IPS DF 6.9 (cell line): ENCODE results near the gene B3GNT4.

ENCODE experiments used
- DNase-seq: peaks from one replicate; pipeline ENCODE4 v3.0.0-alpha.2; 2013; ENCODE audit warnings: low read depth, low spot score
- H3K27ac ChIP-seq: one replicate; pipeline ENCODE4 v1.5.1; 2013; ENCODE audit warnings: low read length, control low read depth
- H3K27me3 ChIP-seq: 2 replicates; pipeline ENCODE4 v1.6.1; 2013; ENCODE audit warnings: mild to moderate bottlenecking, low read length; ENCODE audit not compliant: control insufficient read depth, insufficient read depth
- H3K36me3 ChIP-seq: 2 replicates; pipeline ENCODE4 v1.6.1; 2013; ENCODE audit warnings: low read length; ENCODE audit not compliant: control insufficient read depth, insufficient read depth
- H3K4me1 ChIP-seq: 2 replicates; pipeline ENCODE4 v1.6.1; 2013; ENCODE audit warnings: low read length; ENCODE audit not compliant: control insufficient read depth, insufficient read depth
- H3K4me3 ChIP-seq: 2 replicates; pipeline ENCODE4 v1.5.1; 2013; ENCODE audit warnings: mild to moderate bottlenecking, low read length
- H3K9me3 ChIP-seq: 2 replicates; pipeline ENCODE4 v1.6.1; 2013; ENCODE audit warnings: low read length, inconsistent platforms; ENCODE audit not compliant: control insufficient read depth, insufficient read depth
- WGBS: extraction: QIAGEN DNeasy Blood & Tissue Kit; methylation state at CpG from one replicate; pipeline ENCODE4 v1.1.7; 2013; ENCODE audit warnings: mixed read lengths, missing lambda C conversion rate; ENCODE audit not compliant: insufficient read length, insufficient coverage; 5-methylcytosine and 5-hydroxymethylcytosine counted together

B3GNT4 gene

GRCh38 chr12:122203301-122204166, at the start of gene B3GNT4:
TSS of gene B3GNT4 (plus strand) at chr12:122203709. CDS start at chr12:122204619, 910 bp downstream.
- DNase-seq, result no peak
- H3K27ac ChIP-seq, result no peak within 1 kb of the TSS

GRCh38 chr12:122155705-122156104, 47.8 kb upstream of the B3GNT4 start:
- no peak for DNase-seq
- Histone ChIP-seq H3K4me3 (no peak overlapping the region), H3K27me3 (no peaks in the 10 kb centered on the region), H3K36me3 (no peaks in the 10 kb centered on the region), H3K9me3 (no peaks in the 10 kb centered on the region), H3K27ac (no peak overlapping the region), H3K4me1 (no peaks in the 10 kb centered on the region)
- no CpG with 5 or more reads among the region's 10 CpGs for WGBS

More at GRCh38 chr12:122203301-122204166, at the start of gene B3GNT4:
- Histone ChIP-seq H3K4me1 (peaks cover 5% of the 10 kb centered on the region; the same call in 1 of the 2 replicates), H3K9me3 (no peaks in the 10 kb centered on the region), H3K36me3 (peaks cover 10% of the 10 kb centered on the region), H3K27me3 (peaks cover 11% of the 10 kb centered on the region; the same call in 1 of the 2 replicates), H3K4me3 (peak within 1 kb of the TSS; percentile 65)
- WGBS, result no CpG with 5 or more reads among the region's 104 CpGs

GRCh38 chr12:122158700-122159285, 44.7 kb upstream of the B3GNT4 start:
- no peak overlapping the region for H3K4me3 ChIP-seq
- no peak for DNase-seq
- no peak overlapping the region for H3K27ac ChIP-seq
- no peaks in the 10 kb centered on the region for H3K36me3 ChIP-seq
- no peaks in the 10 kb centered on the region for H3K4me1 ChIP-seq
- WGBS, result no CpG with 5 or more reads among the region's 7 CpGs
- H3K9me3 ChIP-seq, result no peaks in the 10 kb centered on the region
- H3K27me3 ChIP-seq, result no peaks in the 10 kb centered on the region

GRCh38 chr12:122159882-122160281, 43.6 kb upstream of the B3GNT4 start:
- Histone ChIP-seq H3K36me3 (no peaks in the 10 kb centered on the region), H3K4me1 (no peaks in the 10 kb centered on the region), H3K9me3 (no peaks in the 10 kb centered on the region), H3K4me3 (no peak overlapping the region), H3K27ac (no peak overlapping the region), H3K27me3 (no peaks in the 10 kb centered on the region)
- DNase-seq, result no peak
- WGBS, result no CpG with 5 or more reads among the region's 4 CpGs

- no CpG with 5 or more reads among the region's 11 CpGs for WGBS
- no peak for DNase-seq
- H3K36me3 ChIP-seq, result no peaks in the 10 kb centered on the region
- H3K4me1 ChIP-seq, result no peaks in the 10 kb centered on the region
- H3K9me3 ChIP-seq, result no peaks in the 10 kb centered on the region
- no peak overlapping the region for H3K27ac ChIP-seq
- H3K4me3 ChIP-seq, result no peak overlapping the region
- no peaks in the 10 kb centered on the region for H3K27me3 ChIP-seq
These were observed 42.7 kb upstream of the B3GNT4 start for GRCh38 chr12:122160761-122161160.

- no CpG with 5 or more reads among the region's 8 CpGs for WGBS
- Histone ChIP-seq H3K9me3 (no peaks in the 10 kb centered on the region), H3K27me3 (no peaks in the 10 kb centered on the region), H3K27ac (no peak overlapping the region), H3K4me1 (no peaks in the 10 kb centered on the region), H3K36me3 (no peaks in the 10 kb centered on the region), H3K4me3 (no peak overlapping the region)
- no peak for DNase-seq
These were observed 41.8 kb upstream of the B3GNT4 start for GRCh38 chr12:122161682-122162081.

GRCh38 chr12:122162976-122163375, 40.5 kb upstream of the B3GNT4 start:
- DNase-seq, result no peak
- Histone ChIP-seq H3K27me3 (no peaks in the 10 kb centered on the region), H3K4me3 (no peak overlapping the region), H3K27ac (no peak overlapping the region), H3K9me3 (no peaks in the 10 kb centered on the region), H3K36me3 (no peaks in the 10 kb centered on the region), H3K4me1 (no peaks in the 10 kb centered on the region)
- no CpG with 5 or more reads among the region's 3 CpGs for WGBS

GRCh38 chr12:122166422-122167349, 36.8 kb upstream of the B3GNT4 start:
- Histone ChIP-seq H3K4me1 (no peaks in the 10 kb centered on the region), H3K4me3 (no peak overlapping the region), H3K27ac (no peak overlapping the region), H3K9me3 (no peaks in the 10 kb centered on the region), H3K36me3 (no peaks in the 10 kb centered on the region), H3K27me3 (no peaks in the 10 kb centered on the region)
- WGBS, result no CpG with 5 or more reads among the region's 22 CpGs
- DNase-seq, result no peak

GRCh38 chr12:122167356-122167925, 36.1 kb upstream of the B3GNT4 start:
- no peaks in the 10 kb centered on the region for H3K4me1 ChIP-seq

GRCh38 chr12:122168492-122168891, 35.0 kb upstream of the B3GNT4 start:
- H3K27me3 ChIP-seq, result no peaks in the 10 kb centered on the region
- H3K27ac ChIP-seq, result no peak overlapping the region
- DNase-seq, result no peak
- 100% methylated on average over 1 of the region's 3 CpGs for whole genome bisulfite sequencing
- no peaks in the 10 kb centered on the region for H3K36me3 ChIP-seq
- no peak overlapping the region for H3K4me3 ChIP-seq
- no peaks in the 10 kb centered on the region for H3K4me1 ChIP-seq
- H3K9me3 ChIP-seq, result no peaks in the 10 kb centered on the region

More at GRCh38 chr12:122167356-122167925, 36.1 kb upstream of the B3GNT4 start:
- Histone ChIP-seq H3K4me3 (no peak overlapping the region), H3K9me3 (no peaks in the 10 kb centered on the region), H3K36me3 (no peaks in the 10 kb centered on the region), H3K27me3 (no peaks in the 10 kb centered on the region), H3K27ac (no peak overlapping the region)
- no CpG with 5 or more reads among the region's 10 CpGs for WGBS
- DNase-seq, result no peak
